NCI-H1105 (cell line): ENCODE measurements around the gene STPG1.

Experiments
- DNase-seq: peaks from one replicate; lab custom pipeline; 2025; lab: John Stamatoyannopoulos, UW

The STPG1 gene

GRCh38 chr1:24341260-24341659 is 72.3 kb downstream of the STPG1 start:
- DNase-seq: no peak

GRCh38 chr1:24340770-24341169 is 72.8 kb downstream of the STPG1 start:
- DNase-seq: no peak

GRCh38 chr1:24339996-24340395 is 73.6 kb downstream of the STPG1 start:
- DNase-seq: no peak

DNA sequence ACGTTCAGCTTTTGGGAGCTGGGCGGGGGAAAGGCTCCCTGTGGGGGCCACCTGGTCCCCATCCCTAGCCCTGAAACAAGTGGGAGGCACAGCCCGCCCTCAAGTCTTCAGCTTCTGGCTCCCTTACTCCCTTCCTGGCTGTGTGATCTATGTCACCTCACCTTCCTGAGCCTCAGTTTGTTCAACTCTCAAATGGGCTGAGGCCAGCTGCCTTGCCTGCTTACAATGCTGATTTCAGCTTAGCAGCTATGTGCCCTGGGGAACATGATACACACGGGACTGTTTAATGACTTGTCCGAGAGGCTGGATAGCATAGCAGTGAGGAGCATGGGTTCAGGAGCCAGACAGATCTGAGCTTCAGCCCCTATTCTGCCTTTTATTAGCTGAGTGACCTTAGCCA is 75.1 kb downstream of the STPG1 start:
- no peak for DNase-seq

- no peak for DNase-seq
Measured at GRCh38 chr1:24337455-24337854, 76.1 kb downstream of the STPG1 start.

DNA sequence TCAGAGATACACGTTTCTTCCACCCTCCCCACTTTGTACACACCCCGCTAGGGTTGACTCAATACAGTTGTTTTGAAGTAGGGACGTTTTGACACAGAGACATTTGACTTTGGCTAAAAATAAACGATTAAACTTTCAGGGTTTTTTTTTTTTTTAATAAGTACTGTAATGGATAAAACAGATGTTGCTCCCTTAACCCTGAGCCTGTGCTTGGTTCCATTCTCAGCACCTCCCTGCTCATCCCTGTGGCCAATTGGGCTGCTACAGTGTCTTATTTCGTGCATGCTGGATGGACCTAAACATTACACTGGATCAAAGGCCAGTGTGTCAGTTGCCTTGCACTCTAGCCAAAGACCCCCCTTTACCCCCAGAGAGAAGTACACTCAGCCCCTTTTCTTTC is 77.5 kb downstream of the STPG1 start:
- DNase-seq: no peak

DNA sequence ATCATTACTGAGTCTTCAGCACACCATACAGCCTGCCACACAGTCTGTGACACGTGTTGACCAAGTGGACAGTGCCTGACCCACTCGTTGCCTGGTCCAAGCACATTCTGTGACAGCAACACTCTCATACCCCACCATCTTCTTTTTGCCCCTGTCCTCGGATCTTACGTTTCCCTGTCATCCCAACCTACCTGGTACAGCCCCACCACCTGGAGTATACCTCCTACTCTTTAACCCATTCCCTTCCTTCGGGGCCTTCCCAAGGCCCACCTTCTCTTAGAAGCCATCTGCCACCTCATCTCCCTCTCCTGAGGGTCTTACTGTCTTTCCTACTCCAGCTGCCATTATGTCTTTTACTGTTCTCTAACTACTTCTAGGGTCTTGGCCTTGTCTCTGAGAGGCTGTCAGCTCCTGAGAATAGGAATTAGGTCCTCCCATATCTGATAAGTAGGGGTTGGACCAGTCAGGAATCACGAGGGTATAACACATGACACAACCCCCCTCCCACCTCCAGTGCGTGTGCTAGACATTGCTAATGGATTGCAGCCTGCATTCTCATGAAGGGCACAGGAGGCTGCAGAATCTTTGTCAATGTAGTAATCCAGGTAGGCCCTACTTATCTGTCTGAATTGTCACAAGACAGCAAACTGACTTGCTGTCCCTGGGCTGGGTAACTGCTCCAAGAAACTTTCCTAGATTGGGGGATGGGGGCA is 81.5 kb downstream of the STPG1 start:
- DNase-seq: no peak

- DNase-seq: no peak
Measured at GRCh38 chr1:24329797-24330543, 83.6 kb downstream of the STPG1 start.

DNA sequence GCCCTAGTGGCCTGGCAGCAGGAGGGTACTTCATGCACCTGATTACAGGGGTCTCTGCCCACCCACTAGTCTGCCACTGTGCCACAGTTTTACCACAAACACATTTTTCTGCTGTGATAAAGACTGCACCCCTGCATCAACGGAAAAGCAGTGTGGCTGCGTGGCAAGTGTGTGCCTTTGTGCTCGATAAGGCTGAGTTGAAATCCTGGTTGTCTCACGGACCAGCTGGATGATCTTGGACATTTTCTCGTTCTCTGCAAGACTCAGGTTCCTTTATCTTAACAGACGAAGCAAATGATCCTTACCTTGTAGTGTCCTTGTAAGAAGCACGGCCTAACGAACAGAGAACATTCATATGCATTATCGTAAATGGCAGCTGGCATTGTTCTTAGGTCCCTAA is 84.3 kb downstream of the STPG1 start:
- DNase-seq: no peak

- DNase-seq: no peak
Measured at GRCh38 chr1:24327891-24328290, 85.7 kb downstream of the STPG1 start.

DNA sequence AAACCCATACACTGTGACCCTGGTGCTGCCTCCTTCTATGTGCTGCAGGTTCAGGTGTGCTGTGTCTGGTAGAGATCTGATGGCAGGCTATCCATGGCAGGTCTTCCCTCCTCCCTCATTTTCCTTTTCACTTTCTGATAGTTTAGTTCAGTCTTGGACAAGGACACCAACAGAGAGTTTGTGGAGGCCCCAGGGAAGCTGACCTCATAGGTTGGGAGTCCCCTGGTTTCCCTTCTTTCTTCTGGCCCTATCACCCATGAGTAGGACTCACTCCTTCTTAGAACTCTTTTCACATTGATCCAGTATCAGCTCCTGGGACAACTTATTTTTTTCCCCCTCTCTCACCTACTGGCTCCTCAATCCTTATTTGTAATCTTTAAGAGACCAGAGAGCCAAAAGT is 86.1 kb downstream of the STPG1 start:
- no peak for DNase-seq

DNA sequence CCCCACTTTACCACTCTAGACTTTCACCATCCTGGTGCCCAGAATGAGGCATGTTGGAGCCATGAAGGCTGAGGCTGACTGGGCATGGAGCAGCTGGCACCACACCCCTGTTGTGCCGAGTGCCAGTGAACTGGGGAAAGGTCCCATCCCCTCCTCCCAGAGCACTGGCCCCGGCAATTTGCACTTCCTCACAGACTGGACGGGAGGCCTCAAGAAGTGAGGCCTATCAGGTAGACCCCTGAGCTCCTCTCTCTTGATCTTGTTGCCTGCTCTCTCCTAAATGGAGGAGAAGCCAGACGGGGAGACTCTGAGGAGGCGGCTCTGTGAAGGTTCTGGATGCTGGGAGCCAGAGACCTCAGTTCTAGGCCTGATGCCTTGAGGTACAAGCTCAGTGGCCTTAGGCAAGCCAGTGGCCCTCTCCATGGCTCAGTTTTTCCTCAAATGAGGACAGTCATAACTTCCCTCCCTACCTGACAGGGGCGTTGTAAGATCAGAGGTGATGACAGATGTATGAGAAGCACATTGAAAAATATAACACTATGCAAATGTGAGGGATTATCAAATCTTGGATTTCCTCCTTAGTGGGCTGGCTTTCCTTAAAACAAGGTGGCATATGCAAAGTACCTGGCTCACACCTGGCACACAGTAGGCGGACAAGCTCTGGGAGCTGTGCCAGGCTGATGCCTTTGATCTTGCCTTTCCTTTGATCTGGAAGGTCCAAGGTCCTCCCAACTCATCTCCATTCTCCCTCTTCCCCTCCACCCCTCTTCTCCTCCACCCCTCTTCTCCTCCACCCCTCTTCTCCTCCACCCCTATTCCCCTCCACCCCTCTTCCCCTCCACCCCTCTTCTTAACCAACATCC is 87.8 kb downstream of the STPG1 start:
- DNase-seq: no peak

DNA sequence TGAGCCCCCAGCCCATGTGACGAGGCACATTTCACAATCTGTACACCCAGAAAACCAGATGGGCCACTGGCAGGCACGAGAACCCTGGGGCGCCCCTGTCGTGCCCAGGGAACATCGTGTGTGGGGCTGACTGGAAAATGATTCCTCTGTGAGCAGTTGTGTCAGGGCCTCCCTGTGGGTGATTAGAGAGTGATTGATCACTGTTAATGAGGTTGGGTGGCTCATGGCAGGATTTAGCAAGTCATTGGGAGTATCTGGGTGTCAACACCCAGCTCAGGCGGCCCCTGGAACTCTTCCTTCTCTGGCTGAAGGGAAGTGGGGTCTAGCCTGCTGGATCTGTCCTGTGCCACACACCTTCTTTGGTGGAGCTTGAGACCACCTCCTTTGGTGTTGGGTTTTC is 88.7 kb downstream of the STPG1 start:
- no peak for DNase-seq

DNA sequence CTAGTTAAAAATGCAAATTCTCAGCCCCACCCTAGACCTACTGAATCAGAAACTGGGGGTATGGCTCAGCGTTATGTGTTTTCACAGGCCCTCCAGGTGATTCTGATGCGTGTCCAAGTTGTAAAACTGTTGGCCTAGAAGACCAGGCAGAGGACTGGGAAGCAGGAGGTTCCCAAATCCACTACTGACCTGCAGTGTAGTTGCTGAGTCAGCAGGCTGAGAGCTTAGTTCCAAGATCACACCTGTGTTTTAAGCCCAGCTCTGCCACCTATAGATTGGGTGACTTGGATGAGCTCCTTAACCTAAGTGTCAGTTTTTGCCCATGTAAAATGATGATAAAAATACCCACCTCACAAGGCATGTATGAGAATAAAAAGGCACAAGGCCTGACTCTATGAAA is 90.3 kb downstream of the STPG1 start:
- no peak for DNase-seq

DNA sequence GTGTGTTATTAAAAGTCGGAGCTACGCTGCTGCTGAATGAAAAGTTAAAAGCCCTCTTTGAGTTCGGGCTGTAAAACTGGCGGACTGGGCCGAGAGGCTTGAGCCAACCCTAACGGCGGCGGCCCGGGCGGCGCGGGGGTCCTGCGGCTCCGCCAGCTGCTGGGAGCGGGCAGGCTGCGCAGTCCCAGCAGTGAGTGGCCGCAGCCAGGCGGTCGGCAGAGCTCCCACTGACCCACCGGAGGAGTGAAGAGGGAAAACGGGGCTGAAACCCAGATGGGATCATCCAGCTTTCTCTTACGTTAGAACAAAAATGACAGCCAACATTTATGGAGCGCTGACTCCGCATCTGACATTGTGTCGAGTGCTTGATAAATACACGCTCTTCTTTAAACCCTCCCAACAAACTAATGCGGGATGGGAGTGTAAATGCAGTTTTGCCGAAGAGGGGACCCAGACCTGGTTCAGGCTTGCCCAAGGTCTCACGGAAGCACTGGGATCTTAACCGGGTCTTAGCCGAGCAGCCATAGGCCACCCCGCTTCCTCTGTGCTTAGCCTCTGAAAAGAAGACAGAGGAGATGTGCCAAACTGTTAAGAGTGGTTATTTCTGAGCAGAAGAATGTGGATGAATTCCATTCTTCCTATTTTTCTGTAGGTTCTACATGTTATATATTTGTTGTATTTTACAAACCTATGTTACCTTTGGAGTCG is 91.0 kb downstream of the STPG1 start:
- DNase-seq: no peak

- DNase-seq: no peak
Measured at GRCh38 chr1:24321697-24322469, 91.7 kb downstream of the STPG1 start.

DNA sequence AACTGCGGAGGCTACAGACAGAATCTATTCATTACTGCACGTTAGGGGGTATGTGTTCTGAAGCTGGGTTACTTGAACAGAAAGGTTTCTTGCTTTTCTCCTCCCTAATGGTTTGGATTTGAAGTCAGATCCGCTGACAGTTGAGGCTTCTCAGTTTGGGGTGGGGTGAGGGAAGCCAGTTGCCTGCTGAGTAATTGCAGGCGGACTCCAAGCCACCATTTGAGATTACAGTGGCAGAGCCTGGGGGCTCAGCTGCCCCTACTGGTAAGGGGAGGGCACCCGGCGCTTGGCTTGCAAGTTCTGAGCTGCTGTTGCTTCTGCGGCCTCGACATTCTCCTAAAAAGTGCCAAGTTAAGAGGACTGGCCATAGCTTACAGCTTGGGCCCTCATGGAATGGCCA is 92.5 kb downstream of the STPG1 start:
- DNase-seq: no peak

GRCh38 chr1:24319962-24320361 is 93.6 kb downstream of the STPG1 start:
- DNase-seq: no peak

DNA sequence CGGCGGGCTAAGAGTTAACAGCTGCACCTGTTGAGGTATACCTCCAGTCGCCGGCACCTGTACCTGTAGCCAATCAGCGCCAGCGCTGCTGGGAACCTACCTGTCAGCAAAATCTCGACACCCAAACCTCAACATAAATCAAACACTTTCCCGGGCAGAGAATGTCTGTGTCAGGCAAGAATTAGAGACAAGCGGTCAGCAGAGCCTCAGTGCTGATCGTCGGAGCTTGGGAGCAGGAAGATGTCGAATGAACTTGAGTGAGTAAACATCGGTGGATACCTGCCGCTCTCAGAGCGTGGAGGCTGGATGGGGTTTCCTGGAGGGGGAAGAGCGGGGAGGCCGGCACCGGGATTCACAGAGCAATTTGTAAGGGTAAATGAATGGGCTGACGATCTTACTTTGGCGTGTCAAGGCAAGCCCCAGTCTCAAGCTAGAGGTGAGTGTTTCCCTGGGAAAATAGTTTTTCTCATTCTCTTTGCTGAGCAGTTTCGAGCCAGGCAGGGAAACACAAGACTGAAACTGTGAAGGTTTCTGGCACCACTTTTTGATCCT is 94.2 kb downstream of the STPG1 start, which contains the start of gene GRHL3:
GRHL3 (plus strand) TSS at position 46 of the 552 bp plus-strand sequence; CDS start at position 241, 195 bp downstream.
- peak; percentile 92 for DNase-seq

DNA sequence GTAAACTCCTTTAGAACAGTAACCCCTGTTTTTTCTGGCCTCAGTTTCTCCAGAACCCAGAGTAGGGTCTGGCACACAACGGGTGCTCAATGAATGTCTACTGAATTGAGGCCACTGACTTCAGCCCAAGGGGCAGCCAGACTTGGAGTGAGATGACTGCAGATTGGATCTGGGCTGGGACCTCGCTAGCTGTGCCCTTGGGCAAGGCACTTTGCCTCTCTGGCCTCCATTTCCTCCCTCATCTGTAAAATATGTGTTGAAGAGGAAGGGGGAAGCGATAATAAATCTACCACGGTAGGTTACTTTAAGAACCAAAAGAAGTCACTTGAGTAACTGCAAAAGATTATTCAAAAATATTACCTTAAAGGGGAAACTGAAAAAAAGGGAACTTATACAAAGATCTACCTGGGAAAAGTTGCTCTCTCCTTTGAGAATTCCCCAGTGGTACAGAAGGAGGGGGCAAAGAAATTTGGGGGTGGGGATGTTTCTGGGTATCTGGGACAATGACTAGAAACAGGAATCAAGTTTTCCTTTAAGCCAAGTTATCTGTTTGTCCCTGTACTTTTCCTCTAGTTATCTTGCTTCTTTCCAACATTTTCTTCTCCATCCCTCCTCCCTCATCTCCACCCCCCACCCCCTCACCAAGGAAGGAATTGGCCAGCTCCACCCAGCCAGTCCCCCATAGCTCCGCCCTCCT is 94.8 kb downstream of the STPG1 start:
- no peak for DNase-seq
